HuH-7 (cell line): Measurements from ENCODE around the gene RADIL.
A peak's percentile ranks its signal among the peaks of the same experiment; 100 is the strongest.

Experiments
- DNase-seq: peaks from one replicate; pipeline ENCODE4 v3.0.0; 2011; ENCODE audit warnings: low spot score

Gene RADIL

DNA sequence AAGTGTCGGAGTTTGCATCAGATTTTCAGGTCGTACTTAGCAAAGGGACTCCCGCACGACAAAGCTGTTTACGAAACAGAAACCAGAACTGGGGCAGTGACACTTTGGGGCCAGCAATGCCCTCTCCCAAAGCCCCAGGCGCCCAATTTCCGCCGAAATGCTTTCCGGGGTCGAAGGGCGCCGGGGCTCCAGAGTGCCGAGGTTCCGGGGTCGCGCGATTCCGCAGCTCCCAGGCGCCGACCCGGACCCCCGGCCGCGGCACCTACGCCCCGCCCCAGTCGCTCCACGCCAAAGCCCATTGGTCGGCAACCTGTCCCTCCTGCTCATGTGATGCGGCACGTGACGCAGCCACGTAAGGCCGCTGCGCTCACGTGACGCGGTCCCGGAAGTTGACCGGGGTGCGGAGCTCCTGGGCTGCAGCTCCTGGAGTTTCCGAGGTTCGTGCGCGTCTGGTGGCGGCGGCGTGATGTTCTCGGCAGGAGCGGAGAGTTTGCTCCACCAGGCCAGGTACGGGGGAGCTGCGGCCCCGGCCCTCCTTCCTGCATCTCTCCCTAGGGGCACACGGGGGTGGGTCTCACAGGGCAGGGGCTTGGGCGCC is 108.2 kb downstream of the RADIL start, which contains the start of gene AP5Z1:
AP5Z1 (plus strand) TSS at position 374 of the 598 bp plus-strand sequence; CDS start at position 467, 93 bp downstream.
- peak; percentile 100 for DNase-seq

DNA sequence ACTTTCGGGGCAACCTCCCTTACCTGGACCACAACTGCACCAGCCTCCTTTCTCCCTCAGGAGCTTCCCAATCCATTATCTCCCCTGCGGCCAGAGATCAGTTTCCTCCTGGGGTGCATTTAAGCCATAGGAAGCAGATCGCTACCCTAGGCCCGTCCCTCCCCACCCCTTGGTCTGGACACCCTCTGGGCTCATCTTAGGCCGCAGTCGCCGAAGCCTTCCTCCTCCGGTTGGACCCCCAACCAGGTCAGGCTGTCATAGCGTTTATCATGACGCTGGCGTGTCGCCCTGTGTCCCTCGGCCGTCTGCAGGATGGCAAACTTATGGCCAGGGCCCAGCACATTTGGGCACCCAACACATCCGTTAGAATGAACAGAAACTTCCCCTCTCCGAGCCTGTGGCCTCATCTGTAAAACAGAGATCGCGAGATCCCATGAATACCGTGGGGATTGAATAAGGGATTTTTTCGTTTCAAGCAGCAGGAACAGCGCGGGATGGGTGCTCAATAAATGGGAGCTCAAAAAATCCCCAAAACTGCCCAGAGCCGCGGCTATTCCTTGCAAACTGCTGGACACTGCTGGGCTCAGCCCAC is 108.8 kb downstream of the RADIL start:
- peak; percentile 62 for DNase-seq

GRCh38 chr7:4774007-4774406 is 109.5 kb downstream of the RADIL start:
- DNase-seq: no peak

- DNase-seq: no peak
Measured at GRCh38 chr7:4772306-4772705, 111.2 kb downstream of the RADIL start.

GRCh38 chr7:4771737-4772136 is 111.8 kb downstream of the RADIL start:
- no peak for DNase-seq

GRCh38 chr7:4770886-4771285 is 112.6 kb downstream of the RADIL start:
- no peak for DNase-seq

DNA sequence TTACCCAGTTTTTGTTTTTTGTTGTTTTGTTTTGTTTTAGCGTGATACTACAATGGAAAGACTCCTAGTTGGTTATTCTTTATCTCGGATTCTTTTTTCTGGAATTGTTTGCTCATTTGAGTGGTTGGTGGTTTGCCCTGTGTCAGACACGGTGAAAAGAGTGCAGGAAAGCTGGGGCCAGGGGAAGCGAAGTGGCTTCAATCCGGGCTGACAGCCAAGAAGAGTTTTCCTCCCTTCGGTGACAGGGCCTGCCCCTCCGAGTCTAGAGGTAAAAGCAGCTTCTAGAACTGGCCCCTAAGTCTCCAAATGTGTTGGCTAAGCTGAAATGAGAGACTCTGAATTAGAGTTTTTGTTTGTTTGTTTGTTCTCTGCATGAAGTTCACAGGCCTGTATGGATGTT is 113.8 kb downstream of the RADIL start:
- no peak for DNase-seq

DNA sequence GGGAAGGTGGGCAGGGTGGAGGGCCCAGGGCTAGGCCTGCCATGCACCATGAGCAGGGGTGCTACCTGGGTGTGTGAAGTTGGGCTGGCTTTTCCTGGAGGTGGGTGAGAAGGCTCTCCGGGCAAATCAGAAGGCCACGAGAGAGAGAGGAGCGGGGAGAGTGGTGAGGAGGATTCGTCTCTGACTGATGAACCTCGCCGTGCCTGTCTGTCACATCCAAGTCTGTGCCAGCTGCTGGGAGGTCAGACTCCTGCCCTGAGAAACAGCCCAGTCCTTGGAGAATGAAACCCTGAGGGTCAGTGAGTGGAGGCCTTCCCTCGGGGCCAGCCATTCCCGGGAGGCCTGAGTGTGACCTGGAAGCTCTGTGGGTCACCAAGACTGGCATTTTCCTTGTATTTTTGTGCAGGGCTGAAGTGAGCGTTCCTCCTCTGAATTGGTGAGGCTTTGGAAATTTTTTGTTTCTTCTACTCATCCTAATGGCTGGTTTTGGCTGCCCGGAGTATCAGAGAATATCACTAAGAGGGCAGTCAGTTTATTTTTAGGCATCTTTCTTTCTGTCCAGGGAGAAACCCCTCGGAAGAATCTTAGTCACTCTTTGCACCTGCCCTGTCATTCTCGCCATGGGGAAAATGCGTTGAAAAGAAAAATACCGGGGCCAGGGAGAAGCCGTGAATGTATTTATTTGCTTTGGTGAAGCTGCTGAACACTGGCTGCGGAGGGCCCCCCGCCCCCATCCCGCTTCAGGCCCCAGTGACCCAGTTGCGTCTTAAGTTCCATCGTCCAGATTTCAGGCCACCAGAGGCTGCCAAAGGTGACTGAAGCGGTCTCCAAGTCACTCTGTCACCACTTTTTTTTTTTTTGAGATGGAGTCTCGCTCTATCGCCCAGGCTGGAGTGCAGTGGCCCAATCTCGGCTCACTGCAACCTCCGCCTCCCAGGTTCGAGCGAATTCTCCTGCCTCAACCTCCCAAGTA is 114.6 kb downstream of the RADIL start:
- no peak for DNase-seq

- DNase-seq: no peak
Measured at GRCh38 chr7:4766666-4767519, 116.6 kb downstream of the RADIL start.

DNA sequence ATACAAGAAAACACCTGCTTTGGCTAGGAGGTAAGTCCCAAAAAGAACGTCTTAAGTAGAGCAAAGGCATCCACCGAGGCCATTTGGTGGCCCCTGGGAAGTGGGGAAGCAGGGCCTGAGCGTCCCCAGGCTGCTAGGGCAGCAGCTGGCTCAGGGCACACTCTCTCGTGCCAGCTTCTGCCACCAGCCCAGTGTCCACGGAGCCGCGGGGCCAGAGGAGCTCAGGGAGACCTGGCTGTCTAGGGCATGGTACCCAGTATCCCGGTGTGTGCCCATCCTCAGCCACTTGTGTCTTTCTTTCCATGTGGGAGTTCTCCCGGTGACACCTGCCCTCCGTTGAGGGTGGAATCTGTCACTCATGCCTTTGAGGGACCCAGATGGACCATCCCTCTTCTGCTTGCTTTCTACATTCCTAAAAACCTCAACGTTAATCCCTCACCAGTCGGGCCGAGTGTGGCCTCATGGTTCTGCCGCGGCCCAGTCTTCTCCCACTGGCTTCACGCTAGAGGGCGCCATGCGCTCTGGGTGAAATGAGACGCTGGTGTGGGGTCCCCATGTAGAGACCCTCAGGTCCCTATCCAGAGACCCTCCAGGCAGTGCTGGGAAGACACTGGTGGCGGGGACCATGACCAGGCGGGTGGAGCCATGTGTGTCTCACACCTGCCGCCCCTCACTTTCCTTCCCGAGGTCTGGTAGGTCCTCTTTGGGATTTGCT is 117.6 kb downstream of the RADIL start:
- DNase-seq: no peak

DNA sequence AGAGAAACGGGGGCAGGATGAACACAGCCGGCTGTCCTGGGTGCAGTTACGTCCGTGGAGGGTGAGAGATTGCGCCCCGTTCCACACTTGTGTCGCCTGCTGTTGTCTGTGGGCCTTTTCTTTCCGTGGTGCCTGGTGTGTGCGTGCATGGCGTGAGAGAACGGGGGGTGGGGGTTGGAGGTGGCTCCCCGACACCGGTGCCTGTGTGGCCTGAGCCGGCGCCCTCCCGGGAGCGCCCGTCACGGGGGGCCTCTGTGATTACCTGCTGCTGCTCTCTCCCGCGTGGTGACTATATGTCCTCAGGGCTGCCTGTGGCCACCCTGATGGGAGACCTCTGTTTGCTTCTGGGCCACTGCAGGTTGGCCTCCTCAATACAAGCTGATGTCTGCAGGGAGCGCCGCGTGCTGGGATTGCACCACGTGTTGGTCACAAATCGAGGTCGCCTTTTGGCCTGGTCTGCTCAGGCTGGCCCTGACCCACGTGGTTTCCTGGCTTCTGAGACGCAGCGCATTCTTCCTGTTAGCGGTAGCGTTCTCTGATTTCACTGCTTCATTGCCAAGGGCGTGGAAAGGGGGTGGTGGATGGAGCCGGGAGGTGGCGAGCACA is 119.0 kb downstream of the RADIL start:
- no peak for DNase-seq

- DNase-seq: no peak
Measured at GRCh38 chr7:4763794-4764185, 119.7 kb downstream of the RADIL start.

DNA sequence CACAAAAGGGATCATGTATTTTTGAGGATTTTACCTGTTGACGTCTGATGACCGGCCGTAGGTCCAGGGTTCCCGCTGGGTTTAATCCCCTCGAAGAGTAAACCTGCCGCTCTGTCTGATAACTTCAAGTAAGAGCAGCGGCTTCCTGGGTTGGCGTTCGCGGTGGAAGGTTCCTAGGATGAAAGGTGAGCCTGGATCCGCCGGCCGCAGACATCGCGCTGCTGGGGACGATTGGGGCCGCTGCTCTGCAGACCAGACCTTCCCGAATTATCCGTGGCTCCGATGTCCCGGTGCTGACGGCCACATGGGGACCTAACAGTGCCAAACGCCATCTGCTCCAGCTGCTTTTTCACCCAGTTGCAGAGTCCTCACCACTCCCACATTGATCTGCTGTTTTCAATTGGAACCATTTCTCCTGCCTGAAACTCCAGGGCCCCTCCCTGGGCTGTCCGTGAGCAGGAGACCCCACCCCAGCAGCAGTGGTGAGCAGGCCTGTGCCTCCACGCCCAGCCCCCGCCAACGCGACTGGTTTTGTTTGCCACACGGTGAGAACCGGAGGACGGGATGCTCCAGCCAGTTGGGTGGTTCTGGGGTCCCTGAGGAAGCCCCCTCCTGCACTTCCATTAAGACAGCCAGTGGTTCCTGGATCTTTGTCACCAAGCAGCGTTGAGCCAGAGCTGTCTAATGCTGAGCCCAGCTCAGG is 120.3 kb downstream of the RADIL start:
- no peak for DNase-seq

- no peak for DNase-seq
Measured at GRCh38 chr7:4762121-4763055, 121.1 kb downstream of the RADIL start.

GRCh38 chr7:4760952-4761351 is 122.6 kb downstream of the RADIL start:
- no peak for DNase-seq

GRCh38 chr7:4759211-4759610 is 124.3 kb downstream of the RADIL start:
- DNase-seq: no peak

- no peak for DNase-seq
Measured at GRCh38 chr7:4758791-4759190, 124.7 kb downstream of the RADIL start.

GRCh38 chr7:4758111-4758510 is 125.4 kb downstream of the RADIL start:
- DNase-seq: no peak

DNA sequence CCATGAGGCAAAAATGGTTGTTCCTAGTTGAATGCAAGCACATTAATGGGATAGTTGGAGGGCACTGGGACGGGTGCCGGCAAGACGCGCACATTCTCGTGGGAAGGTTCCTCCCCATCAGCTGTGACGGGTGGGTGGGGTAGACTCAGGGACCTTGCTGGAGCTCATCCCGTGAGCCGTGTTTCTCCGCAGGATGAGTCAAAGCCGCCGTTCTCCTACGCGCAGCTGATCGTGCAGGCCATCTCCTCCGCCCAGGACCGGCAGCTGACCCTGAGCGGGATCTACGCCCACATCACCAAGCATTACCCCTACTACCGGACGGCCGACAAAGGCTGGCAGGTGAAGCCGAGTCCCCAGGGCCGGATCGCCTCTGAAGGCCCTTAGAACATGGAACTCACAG is 128.5 kb downstream of the RADIL start:
- no peak for DNase-seq
